Effector memory CD8-positive, alpha-beta T cell (primary cell): Measurements from ENCODE around the gene MAPK1IP1L.
A peak's percentile ranks its signal among the peaks of the same experiment; 100 is the strongest.
"Not testable (repeated sequence)": the region's sequence is repeated elsewhere in the genome, so short reads cannot be mapped to it uniquely, and the experiment has no call there.

Experiments
- ATAC-seq: fragments of 150-1000 bp; cut with Tn5 transposase; replicated peaks from 2 replicates; pipeline ENCODE4 v1.10.0; 2021; ENCODE audit warnings: mild to moderate bottlenecking, moderate library complexity
- DNase-seq, 3 experiments: peaks; one replicate each; pipeline ENCODE4 v3.0.0; 2021
- H3K27ac Mint-ChIP-seq, 2 donors: one replicate each; pipeline ENCODE4 v1.8.0; 2022; ENCODE audit warnings: mild to moderate bottlenecking in 2 of 2, mixed read lengths in 2 of 2, moderate library complexity in 2 of 2
- H3K27me3 Mint-ChIP-seq, 2 donors: one replicate each; pipeline ENCODE4 v1.8.0; 2022; ENCODE audit warnings: mixed read lengths in 2 of 2
- H3K36me3 Mint-ChIP-seq: one replicate; pipeline ENCODE4 v1.8.0; 2022; ENCODE audit warnings: mild to moderate bottlenecking, moderate library complexity, mixed read lengths; ENCODE audit not compliant: insufficient read depth
- H3K4me1 Mint-ChIP-seq, 2 donors: one replicate each; pipeline ENCODE4 v1.8.0; 2022; ENCODE audit warnings: low read depth in 2 of 2, mixed read lengths in 2 of 2
- H3K4me3 Mint-ChIP-seq, 2 donors: one replicate each; pipeline ENCODE4 v1.8.0; 2022; ENCODE audit warnings: mild to moderate bottlenecking in 2 of 2, mixed read lengths in 2 of 2, moderate library complexity in 2 of 2
- H3K9me3 Mint-ChIP-seq, 2 donors: one replicate each; pipeline ENCODE4 v1.8.0; 2022; ENCODE audit warnings: mixed read lengths in 2 of 2

Gene MAPK1IP1L

DNA sequence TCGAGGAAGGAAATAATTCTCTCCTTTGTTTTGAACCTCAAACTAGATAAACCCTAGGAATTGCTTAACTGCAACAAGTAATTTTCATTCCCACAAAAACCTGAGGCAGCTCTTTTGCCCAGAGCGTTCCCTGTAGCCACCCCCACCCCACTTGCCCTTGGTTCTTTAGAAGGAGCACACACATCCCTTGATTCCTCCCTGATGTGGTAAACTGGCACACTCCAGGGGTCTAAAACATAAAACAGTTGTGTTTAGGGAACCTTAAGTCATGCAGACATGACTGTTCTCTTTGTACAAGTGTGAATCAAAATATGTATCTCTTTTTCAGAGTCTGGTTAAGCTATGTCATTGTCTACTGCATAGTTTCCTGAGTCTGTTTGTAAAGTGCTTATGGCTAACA lies 14.0 kb downstream of the MAPK1IP1L start:
- DNase-seq (no peak), ATAC-seq (no peak)
- H3K4me1 Mint-ChIP-seq, result peaks cover 12 to 24% of the 10 kb centered on the region in 2 donors
- no peaks in the 10 kb centered on the region for H3K27me3 Mint-ChIP-seq
- H3K4me3 Mint-ChIP-seq, result no peak overlapping the region
- peak overlapping the region in 1 of 2 donors; percentile 32 for H3K27ac Mint-ChIP-seq
- H3K9me3 Mint-ChIP-seq, result no peaks in the 10 kb centered on the region
- H3K36me3 Mint-ChIP-seq, result peaks cover 72% of the 10 kb centered on the region

DNA sequence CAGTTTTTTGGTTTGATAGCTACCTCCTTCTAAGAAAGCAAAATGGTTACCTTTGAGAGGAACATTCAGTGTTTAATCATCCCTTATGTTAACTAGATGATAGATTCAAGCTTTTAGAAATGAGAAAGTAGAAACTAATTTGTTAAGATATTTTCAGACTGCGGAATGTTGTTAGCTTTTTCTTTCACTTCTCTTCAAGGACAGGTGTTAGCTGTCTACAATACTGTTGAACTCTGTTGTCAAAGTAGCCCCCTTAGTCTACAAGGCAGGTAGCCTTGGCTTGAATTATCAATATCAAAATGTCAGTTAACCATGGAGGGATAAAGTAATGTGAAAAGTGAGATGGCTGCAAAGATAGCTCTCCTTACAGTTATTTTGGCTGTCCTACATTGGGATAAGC lies 14.8 kb downstream of the MAPK1IP1L start:
- Mint-ChIP-seq H3K9me3 (no peaks in the 10 kb centered on the region), H3K27me3 (no peaks in the 10 kb centered on the region), H3K27ac (peak overlapping the region in 1 of 2 donors; percentile 6), H3K4me1 (peaks cover 9 to 16% of the 10 kb centered on the region in 2 donors), H3K4me3 (no peak overlapping the region), H3K36me3 (peaks cover 63% of the 10 kb centered on the region)
- ATAC-seq, result no peak
- DNase-seq, result no peak

DNA sequence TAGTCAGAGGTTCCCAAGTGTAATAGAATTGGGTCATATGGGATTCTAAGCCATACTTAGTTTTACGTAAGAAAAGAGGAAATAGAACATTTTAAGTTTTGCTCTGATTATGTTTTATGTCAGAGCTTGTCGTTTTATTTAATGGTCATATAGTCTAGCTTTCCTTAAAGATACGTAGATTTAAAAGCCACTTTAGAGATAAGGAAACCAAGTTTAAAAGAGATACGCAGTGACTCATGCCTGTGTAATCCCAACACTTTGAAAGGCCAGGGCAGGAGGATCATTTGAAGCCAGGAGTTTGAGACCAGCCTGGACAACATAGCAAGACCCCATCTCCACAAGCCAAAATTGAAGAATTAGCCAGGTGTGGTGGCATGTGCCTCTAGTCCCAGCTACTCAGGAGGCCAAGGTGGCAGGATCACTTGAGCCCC lies 19.5 kb downstream of the MAPK1IP1L start:
- no peak for ATAC-seq
- Mint-ChIP-seq H3K27ac (peak overlapping the region; percentile 81 to 86), H3K27me3 (no peaks in the 10 kb centered on the region), H3K4me1 (peaks cover 21 to 35% of the 10 kb centered on the region in 2 donors), H3K9me3 (no peaks in the 10 kb centered on the region), H3K36me3 (peaks cover 17% of the 10 kb centered on the region), H3K4me3 (no peak overlapping the region)
- DNase-seq, result no peak

DNA sequence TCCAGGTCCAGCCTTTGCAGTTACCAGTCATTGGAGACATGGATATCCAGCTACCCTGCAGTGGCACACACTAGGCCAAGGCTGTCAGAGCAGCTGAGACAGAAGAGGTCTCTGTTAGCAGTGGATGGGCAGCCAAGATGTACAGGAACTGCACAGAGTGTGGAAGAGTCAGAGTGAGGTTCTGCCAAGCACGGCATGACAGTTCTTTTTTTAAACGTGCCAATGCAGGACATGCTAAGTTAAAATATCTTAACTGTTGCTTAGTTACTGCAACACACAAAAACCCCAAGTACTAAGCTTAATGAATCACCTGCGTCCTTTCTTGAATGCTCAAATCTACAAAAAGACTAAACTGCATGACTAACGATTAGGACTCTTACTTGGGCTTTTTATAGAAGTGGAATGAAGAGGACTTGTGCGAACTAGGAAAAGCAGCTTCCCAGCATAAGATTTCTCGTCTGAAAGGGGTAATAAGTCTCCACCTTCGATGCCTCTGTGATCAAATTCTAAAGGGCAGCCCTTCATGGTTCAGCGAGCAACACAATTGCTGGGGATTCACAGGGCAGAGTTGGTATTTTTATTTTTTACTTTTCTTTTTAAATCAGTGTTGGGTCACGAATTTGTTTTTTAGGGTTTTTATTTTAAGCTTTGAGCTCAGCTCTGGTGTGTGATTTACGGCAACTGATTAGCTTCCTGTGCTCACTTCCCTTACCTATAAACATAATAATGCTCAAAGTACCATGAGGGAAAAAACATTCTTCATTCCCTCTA lies 20.6 kb downstream of the MAPK1IP1L start:
- Mint-ChIP-seq H3K36me3 (peaks cover 6% of the 10 kb centered on the region), H3K4me1 (peaks cover 20 to 35% of the 10 kb centered on the region in 2 donors), H3K9me3 (no peaks in the 10 kb centered on the region), H3K27me3 (no peaks in the 10 kb centered on the region), H3K4me3 (peak overlapping the region; percentile 24 to 53), H3K27ac (peak overlapping the region; percentile 81 to 86)
- ATAC-seq (peak; percentile 83), DNase-seq (peak in 1 of 3 experiments; percentile 9)

DNA sequence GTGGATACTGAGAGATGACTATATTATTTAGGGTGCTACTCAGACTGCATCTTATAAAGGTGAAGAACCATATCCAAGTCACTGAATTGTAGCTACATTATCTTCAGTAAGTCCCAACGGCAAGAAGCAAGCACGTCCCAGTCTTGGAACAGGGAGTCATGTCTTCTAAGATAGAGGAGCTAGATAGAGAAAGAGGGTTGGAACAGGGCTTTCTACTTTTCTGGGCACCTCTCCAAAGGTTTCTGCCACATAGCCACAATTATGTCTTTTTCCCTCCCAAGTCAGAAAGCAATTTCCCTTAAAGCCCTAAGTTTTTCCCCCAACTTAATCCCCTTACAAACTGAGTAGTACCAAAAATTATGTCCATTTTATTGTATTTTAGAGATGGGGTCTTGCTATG lies 22.4 kb downstream of the MAPK1IP1L start:
- no peak for DNase-seq
- Mint-ChIP-seq H3K36me3 (no peaks in the 10 kb centered on the region), H3K27me3 (no peaks in the 10 kb centered on the region), H3K27ac (peak overlapping the region; percentile 62 to 91), H3K4me3 (no peak overlapping the region), H3K9me3 (no peaks in the 10 kb centered on the region), H3K4me1 (peaks cover 20 to 35% of the 10 kb centered on the region in 2 donors)
- ATAC-seq, result no peak

DNA sequence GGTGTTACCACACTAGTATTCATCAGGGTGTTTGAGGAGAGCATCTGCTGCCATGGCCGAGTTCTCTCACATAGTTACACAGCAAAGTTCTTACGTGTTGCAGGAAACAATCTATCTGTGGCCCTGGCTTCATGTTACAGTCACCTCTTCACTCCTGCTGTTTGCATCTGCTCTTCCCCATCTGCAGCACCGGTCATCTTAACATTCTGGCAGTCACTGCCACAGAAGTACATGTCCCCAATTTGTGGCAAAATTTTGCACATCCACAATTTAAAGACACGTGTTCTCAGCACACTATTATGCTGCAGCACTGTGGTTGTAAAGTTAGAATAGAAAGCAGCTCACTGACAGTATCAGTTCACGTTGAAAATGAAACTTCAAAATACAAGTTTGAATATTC lies 23.2 kb downstream of the MAPK1IP1L start:
- peak; percentile 16 for ATAC-seq
- Mint-ChIP-seq H3K27ac (peak overlapping the region; percentile 62 to 91), H3K9me3 (no peaks in the 10 kb centered on the region), H3K4me3 (peak overlapping the region; percentile 68 to 84), H3K4me1 (peaks cover 20 to 35% of the 10 kb centered on the region in 2 donors), H3K36me3 (no peaks in the 10 kb centered on the region), H3K27me3 (no peaks in the 10 kb centered on the region)
- no peak for DNase-seq

DNA sequence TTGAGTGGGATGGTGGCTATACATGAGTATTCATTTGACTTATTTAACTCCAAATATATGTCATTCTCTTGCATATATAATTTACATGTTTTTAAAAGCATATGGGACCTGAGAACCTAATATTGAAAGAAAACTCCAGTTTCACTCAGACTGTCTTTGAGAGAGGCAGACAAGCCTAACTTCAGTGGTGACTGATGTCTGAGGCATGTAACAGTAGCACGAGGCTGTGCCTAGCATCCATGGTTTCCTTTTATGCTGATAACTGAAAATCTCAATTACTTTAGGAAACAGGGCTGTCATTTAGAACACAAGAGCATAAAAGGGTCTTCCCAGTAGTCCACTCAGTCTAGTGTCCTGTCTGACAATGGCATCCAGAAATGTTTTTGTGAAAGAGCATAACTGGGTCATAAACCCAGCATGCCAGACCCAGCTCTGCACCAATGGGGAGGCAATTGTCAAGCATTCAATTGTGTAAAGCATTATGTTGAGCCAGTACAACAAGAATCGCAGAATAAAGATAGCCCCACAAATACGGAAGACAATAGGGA lies 24.3 kb downstream of the MAPK1IP1L start:
- peaks cover 20 to 35% of the 10 kb centered on the region in 2 donors for H3K4me1 Mint-ChIP-seq
- peak overlapping the region; percentile 68 to 84 for H3K4me3 Mint-ChIP-seq
- peak overlapping the region; percentile 62 to 91 for H3K27ac Mint-ChIP-seq
- H3K27me3 Mint-ChIP-seq, result no peaks in the 10 kb centered on the region
- H3K9me3 Mint-ChIP-seq, result no peaks in the 10 kb centered on the region
- DNase-seq, result no peak
- no peak for ATAC-seq
- H3K36me3 Mint-ChIP-seq, result no peaks in the 10 kb centered on the region

DNA sequence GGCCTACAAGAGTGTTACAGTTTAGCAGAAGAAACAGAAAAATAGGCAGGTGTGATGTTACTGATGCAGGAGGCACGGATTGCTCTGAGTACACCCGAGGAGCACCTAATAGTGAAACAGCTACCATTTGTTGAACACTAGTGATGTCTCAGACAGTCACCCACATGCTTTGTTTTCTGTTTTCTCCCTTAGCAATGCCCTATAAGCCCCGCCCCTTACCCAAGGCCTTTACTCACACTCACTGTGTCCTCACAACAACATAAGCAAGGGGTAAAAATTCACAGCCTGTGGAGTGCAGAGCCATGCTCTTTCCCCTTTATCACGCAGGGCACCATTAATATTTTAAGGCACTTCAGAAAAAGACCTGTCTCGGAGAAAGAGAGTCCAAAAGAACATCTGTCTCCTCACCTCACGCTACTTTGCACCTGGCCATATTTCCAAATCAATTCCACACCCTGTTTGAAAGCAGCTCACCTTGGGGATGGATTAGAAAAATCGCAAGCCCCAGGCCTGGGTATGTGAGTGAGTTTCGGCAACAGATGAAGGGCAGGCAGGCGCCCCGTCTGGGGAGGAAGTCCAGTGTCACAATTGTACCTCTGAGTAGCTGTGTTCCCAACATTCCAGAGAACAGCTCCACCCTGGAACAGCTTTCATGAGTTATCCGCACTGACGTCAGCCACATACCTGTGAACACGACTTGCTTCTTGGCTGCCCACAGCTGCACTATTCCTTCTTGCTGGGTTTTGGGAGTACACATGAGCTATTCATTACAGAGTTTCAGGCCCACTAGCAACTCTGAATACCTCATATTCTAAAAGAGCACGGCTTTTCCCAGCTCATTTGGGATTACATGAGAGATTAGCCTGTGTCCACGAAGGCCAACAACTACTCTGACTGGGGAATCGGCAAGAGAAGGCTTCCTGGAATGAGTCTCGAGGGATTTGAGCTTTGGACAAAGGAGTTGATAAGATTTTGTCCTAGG lies 26.0 kb downstream of the MAPK1IP1L start:
- Mint-ChIP-seq H3K36me3 (no peaks in the 10 kb centered on the region), H3K4me3 (no peak overlapping the region), H3K9me3 (no peaks in the 10 kb centered on the region), H3K27ac (no peak overlapping the region), H3K27me3 (no peaks in the 10 kb centered on the region), H3K4me1 (peaks cover 12 to 26% of the 10 kb centered on the region in 2 donors)
- ATAC-seq, result peak; percentile 33
- DNase-seq, result no peak

DNA sequence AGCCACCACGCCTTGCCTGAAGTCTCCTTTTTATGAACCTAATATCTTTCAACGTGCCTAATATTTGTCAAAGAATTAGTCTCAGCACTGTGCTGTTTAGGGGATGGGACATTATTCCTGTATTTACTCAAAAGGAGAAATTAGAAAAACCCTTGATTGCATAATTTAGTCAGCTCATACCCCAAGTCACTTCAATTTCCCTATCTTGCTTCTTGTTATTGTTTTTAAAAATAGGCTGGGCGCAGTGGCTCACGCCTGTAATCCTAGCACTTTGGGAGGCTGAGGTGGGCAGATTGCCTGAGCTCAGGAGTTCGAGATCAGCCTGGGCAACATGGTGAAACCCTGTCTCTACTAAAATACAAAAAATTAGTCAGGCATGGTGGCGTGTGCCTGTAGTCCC lies 28.5 kb downstream of the MAPK1IP1L start:
- H3K27ac Mint-ChIP-seq, H3K9me3 Mint-ChIP-seq, ATAC-seq, H3K27me3 Mint-ChIP-seq, H3K4me3 Mint-ChIP-seq, H3K36me3 Mint-ChIP-seq, DNase-seq: not testable (repeated sequence)
- H3K4me1 Mint-ChIP-seq, result peaks cover 2 to 11% of the 10 kb centered on the region in 2 donors

DNA sequence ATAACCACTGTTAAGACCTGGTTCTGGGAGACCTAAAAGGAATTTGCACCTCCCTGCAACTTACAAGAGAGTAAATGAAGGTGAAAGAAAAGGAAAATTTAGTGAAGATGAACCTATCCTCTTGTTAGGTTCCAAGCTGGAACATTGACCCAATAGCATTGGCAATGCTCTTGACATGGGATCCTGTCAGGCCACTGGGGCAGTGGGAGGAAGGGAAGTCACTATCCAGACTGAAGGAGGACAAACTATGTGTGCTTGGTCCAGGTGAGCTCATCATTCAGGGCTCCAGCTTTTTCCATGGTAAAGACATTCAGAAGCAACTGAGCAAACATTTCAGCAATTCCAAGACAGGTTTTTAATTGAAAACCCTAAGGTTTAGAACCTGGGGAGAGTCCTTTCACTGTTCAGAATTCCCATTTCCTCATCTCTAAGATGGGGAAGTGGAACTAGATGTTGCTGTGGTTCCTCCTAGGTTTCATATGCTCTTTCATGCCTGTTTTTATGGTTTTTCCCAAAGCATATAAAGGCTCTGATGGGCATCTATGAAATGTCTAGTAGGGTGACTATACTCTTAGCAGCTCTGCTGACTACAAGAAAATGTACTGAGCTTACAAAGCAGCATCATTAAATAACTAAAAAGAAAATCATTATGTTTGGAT lies 33.1 kb downstream of the MAPK1IP1L start:
- Mint-ChIP-seq H3K36me3 (no peaks in the 10 kb centered on the region), H3K27ac (no peak overlapping the region), H3K4me1 (peaks cover 0 to 3% of the 10 kb centered on the region in 2 donors), H3K9me3 (no peaks in the 10 kb centered on the region), H3K27me3 (no peaks in the 10 kb centered on the region), H3K4me3 (no peak overlapping the region)
- no peak for DNase-seq
- no peak for ATAC-seq

DNA sequence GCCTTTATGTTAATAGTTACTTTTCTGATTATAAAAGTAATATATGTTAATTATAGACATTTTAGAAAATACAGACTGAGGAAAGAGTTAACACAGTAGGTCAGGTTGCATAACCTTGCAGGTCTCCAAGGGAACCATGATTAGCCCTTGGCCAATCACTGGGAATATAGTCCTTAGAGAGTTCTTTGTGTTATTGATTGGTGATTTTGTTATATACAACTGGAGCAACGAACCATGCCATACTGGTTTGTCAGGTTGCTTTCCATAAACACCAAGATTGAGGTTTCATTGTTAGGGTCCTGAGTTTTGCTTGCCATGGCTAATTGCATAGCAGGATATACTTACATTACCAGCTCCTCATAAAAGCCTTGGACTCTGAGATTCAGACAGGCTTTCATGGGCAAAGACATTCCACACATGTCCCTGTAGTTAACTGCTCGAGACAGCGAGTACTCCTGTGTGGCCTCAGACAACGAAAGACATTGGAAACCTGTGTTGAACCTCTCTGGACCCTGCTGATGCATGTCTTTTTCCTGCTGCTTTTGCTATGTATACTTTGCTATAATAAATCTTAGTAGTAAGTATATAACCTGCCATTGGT lies 33.7 kb downstream of the MAPK1IP1L start:
- H3K27ac Mint-ChIP-seq, result no peak overlapping the region
- no peak for ATAC-seq
- H3K4me3 Mint-ChIP-seq, result no peak overlapping the region
- DNase-seq, result no peak
- H3K27me3 Mint-ChIP-seq, result no peaks in the 10 kb centered on the region
- peaks cover 0 to 5% of the 10 kb centered on the region in 2 donors for H3K4me1 Mint-ChIP-seq
- no peaks in the 10 kb centered on the region for H3K36me3 Mint-ChIP-seq
- no peaks in the 10 kb centered on the region for H3K9me3 Mint-ChIP-seq

DNA sequence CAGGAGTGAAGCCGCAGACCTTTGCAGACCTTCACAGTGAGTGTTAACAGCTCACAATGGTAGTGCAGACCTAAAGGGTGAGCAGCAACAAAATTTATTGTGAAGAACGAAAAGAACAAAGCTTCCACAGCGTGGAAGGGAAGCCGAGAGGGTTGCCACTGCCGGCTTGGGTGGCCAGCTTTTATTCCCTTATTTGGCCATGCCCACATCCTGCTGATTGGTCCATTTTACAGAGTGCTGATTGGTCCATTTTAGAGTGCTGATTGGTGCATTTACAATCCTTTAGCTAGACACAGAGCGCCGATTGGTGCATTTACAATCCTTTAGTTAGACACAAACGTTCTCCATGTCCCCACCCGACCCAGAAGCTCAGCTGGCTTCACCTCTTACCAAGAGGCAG lies 35.5 kb downstream of the MAPK1IP1L start:
- H3K4me3 Mint-ChIP-seq, result no peak overlapping the region
- no peak overlapping the region for H3K27ac Mint-ChIP-seq
- ATAC-seq (no peak), DNase-seq (no peak)
- H3K27me3 Mint-ChIP-seq, result no peaks in the 10 kb centered on the region
- no peaks in the 10 kb centered on the region for H3K36me3 Mint-ChIP-seq
- H3K9me3 Mint-ChIP-seq, result no peaks in the 10 kb centered on the region
- peaks cover 0 to 5% of the 10 kb centered on the region in 2 donors for H3K4me1 Mint-ChIP-seq

DNA sequence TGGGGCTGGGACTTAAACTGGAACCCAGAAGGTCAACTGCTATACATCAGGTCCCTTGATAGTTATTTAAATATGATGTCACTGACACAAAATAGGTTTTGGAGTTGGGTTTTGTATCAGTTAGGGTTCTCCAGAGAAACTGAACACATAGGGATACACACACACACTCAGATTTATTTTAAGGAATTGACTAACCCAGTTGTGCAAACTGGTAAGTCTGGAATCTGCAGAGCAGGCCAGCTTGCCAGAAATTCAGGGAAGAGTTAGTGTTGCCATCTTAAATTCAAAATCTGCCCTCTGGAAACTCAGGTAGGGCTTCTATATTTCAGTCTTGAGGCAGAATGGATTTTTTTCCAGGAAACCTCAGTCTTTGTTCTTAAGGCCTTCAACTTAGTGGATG lies 36.9 kb downstream of the MAPK1IP1L start:
- Mint-ChIP-seq H3K9me3 (no peaks in the 10 kb centered on the region), H3K36me3 (no peaks in the 10 kb centered on the region), H3K27ac (no peak overlapping the region), H3K4me1 (peaks cover 2 to 9% of the 10 kb centered on the region in 2 donors), H3K27me3 (no peaks in the 10 kb centered on the region), H3K4me3 (no peak overlapping the region)
- ATAC-seq (no peak), DNase-seq (no peak)
